OCI-LY1 (cell line): ENCODE measurements around the gene BCR.

Experiments used
- H2AFZ ChIP-seq: fragments of 200-600 bp; sonication (generic), shearing (Covaris generic); 2 replicates; pipeline ENCODE4 v1.6.0; 2014; ENCODE audit warnings: antibody characterized with exemption, mild to moderate bottlenecking, low read length
- H3F3A ChIP-seq: fragments of 200-600 bp; sonication (generic), shearing (Covaris generic); 2 replicates; pipeline ENCODE4 v1.6.0; 2014; ENCODE audit warnings: mild to moderate bottlenecking, antibody characterized with exemption, low read length, moderate library complexity; ENCODE audit not compliant: insufficient read depth
- H3K27ac ChIP-seq: fragments of 200-600 bp; sonication (generic); 2 replicates; pipeline ENCODE4 v1.5.1; 2014; ENCODE audit warnings: low read length, mixed run types, mild to moderate bottlenecking, low read depth; ENCODE audit not compliant: poor library complexity, severe bottlenecking
- H3K27me3 ChIP-seq: fragments of 200-600 bp; sonication (generic); 2 replicates; pipeline ENCODE4 v1.6.0; 2014; ENCODE audit warnings: antibody characterized with exemption, mild to moderate bottlenecking, low read length, moderate library complexity; ENCODE audit not compliant: insufficient read depth
- H3K36me3 ChIP-seq: fragments of 200-600 bp; sonication (generic); 2 replicates; pipeline ENCODE4 v1.6.1; 2014; ENCODE audit warnings: mild to moderate bottlenecking, antibody characterized with exemption, low read length, moderate library complexity, mixed read lengths; ENCODE audit not compliant: insufficient read depth
- H3K4me1 ChIP-seq: fragments of 200-600 bp; sonication (generic); 2 replicates; pipeline ENCODE4 v1.5.1; 2014; ENCODE audit warnings: mild to moderate bottlenecking, low read length, moderate library complexity; ENCODE audit not compliant: insufficient read depth, severe bottlenecking
- H3K4me2 ChIP-seq: fragments of 200-600 bp; sonication (generic), shearing (Covaris generic); 2 replicates; pipeline ENCODE4 v1.6.1; 2014; ENCODE audit warnings: low read length
- H3K4me3 ChIP-seq: fragments of 200-600 bp; sonication (generic); 2 replicates; pipeline ENCODE4 v1.5.1; 2014; ENCODE audit warnings: low read length, low read depth, mild to moderate bottlenecking, mixed read lengths; ENCODE audit not compliant: poor library complexity, severe bottlenecking
- H3K79me2 ChIP-seq: fragments of 200-600 bp; shearing (Covaris generic); 2 replicates; pipeline ENCODE4 v1.6.1; 2016; ENCODE audit warnings: mixed run types, low read length, mixed read lengths; ENCODE audit not compliant: insufficient read depth
- H3K9ac ChIP-seq: fragments of 200-600 bp; sonication (generic), shearing (Covaris generic); 2 replicates; pipeline ENCODE4 v1.6.1; 2014; ENCODE audit warnings: mild to moderate bottlenecking, low read length, mixed read lengths
- H3K9me2 ChIP-seq: fragments of 200-600 bp; sonication (generic), shearing (Covaris generic); 2 replicates; pipeline ENCODE4 v1.6.1; 2014; ENCODE audit warnings: low read depth, mild to moderate bottlenecking, low read length, mixed read lengths
- H3K9me3 ChIP-seq: fragments of 200-600 bp; shearing (Covaris generic); 2 replicates; pipeline ENCODE4 v1.6.1; 2014; ENCODE audit warnings: low read length, mixed read lengths
- H4K20me1 ChIP-seq: fragments of 200-600 bp; sonication (generic), shearing (Covaris generic); 2 replicates; pipeline ENCODE4 v1.6.0; 2016; ENCODE audit warnings: mild to moderate bottlenecking, low read length; ENCODE audit not compliant: insufficient read depth
- CTCF ChIP-seq: fragments of 200-600 bp; sonication (generic), shearing (Covaris generic); IDR thresholded peaks from 2 replicates; pipeline ENCODE4 v1.5.1; 2017; ENCODE audit warnings: mild to moderate bottlenecking, antibody characterized with exemption, low read length, moderate library complexity, mixed read lengths
- EZH2 ChIP-seq: fragments of 200-600 bp; sonication (generic), shearing (Covaris generic); IDR thresholded peaks from 2 replicates; pipeline ENCODE4 v1.8.0; 2017; ENCODE audit warnings: borderline replicate concordance, mixed run types, mild to moderate bottlenecking, antibody characterized with exemption, low read length, moderate library complexity, mixed read lengths

Gene BCR

GRCh38 chr22:23259916-23260644 is 79.8 kb downstream of the BCR start:
- Histone ChIP-seq H3K9me3 (no peaks in the 10 kb centered on the region), H3K4me2 (no peak overlapping the region), H3K27me3 (no peaks in the 10 kb centered on the region), H2AFZ (no peak overlapping the region), H3F3A (peaks cover 13% of the 10 kb centered on the region; the same call in 1 of the 2 replicates), H3K4me1 (peaks cover 49% of the 10 kb centered on the region), H3K79me2 (0 out of 2 replicates have a peak, but pooled peaks cover 2% of the 10 kb centered on the region), H3K36me3 (peaks cover 81% of the 10 kb centered on the region), H4K20me1 (no peaks in the 10 kb centered on the region), H3K9me2 (no peaks in the 10 kb centered on the region), H3K9ac (no peak overlapping the region), H3K27ac (peak overlapping the region; percentile 52), H3K4me3 (no peak overlapping the region)
- TF ChIP-seq CTCF: peak; percentile 20; the same call in 1 of the 2 replicates
- TF ChIP-seq EZH2: no peak

GRCh38 chr22:23260645-23261581 is 80.6 kb downstream of the BCR start:
- peaks cover 58% of the 10 kb centered on the region for H3K4me1 ChIP-seq
- H3K36me3 ChIP-seq: peaks cover 81% of the 10 kb centered on the region
- no peak overlapping the region for H2AFZ ChIP-seq
- 0 out of 2 replicates have a peak, but pooled peaks cover 4% of the 10 kb centered on the region for H3K79me2 ChIP-seq
- no peak overlapping the region for H3K4me2 ChIP-seq
- H3K9me3 ChIP-seq: no peaks in the 10 kb centered on the region
- H3F3A ChIP-seq: peaks cover 13% of the 10 kb centered on the region; the same call in 1 of the 2 replicates
- peak overlapping the region; percentile 52 for H3K27ac ChIP-seq
- H4K20me1 ChIP-seq: no peaks in the 10 kb centered on the region
- no peak for TF ChIP-seq CTCF
- no peak for TF ChIP-seq EZH2
- no peak overlapping the region for H3K4me3 ChIP-seq
- no peaks in the 10 kb centered on the region for H3K9me2 ChIP-seq
- no peaks in the 10 kb centered on the region for H3K27me3 ChIP-seq
- no peak overlapping the region for H3K9ac ChIP-seq

GRCh38 chr22:23261900-23262450 is 81.7 kb downstream of the BCR start:
- TF ChIP-seq CTCF: no peak
- TF ChIP-seq EZH2: no peak
- Histone ChIP-seq H3K9me2 (no peaks in the 10 kb centered on the region), H3K9me3 (no peaks in the 10 kb centered on the region), H3K4me3 (peak overlapping the region; percentile 50), H3K4me2 (peak overlapping the region; percentile 76), H3K36me3 (peaks cover 76% of the 10 kb centered on the region), H2AFZ (no peak overlapping the region), H3F3A (peaks cover 13% of the 10 kb centered on the region; the same call in 1 of the 2 replicates), H4K20me1 (no peaks in the 10 kb centered on the region), H3K79me2 (0 out of 2 replicates have a peak, but pooled peaks cover 4% of the 10 kb centered on the region), H3K4me1 (peaks cover 68% of the 10 kb centered on the region), H3K9ac (peak overlapping the region; percentile 73), H3K27ac (peak overlapping the region; percentile 98), H3K27me3 (no peaks in the 10 kb centered on the region)
